ENCODE data around the gene HES5. TPM values are rescaled to one million over a fixed set of nuclear protein-coding genes. Genes with fewer than 3 reads are reported as not detected.
"Not testable (repeated sequence)": the region's sequence is repeated elsewhere in the genome, so short reads cannot be mapped to it uniquely, and the experiment has no call there.

The HES5 gene
- total and polyA plus RNA-seq, 2 of the 4 experiments (the other 2 are of a cell fraction): not detected

GRCh38 chr1:2550309-2550861, 20.3 kb upstream of the HES5 start:
- H3K14ac ChIP-seq (replicated peaks; ENCODE audit: low read depth, low read length); CTCF ChIA-PET; H2BK5ac ChIP-seq (ENCODE audit: low read depth, low read length, poor library complexity, severe bottlenecking); intact Hi-C loops (cut with micrococcal nuclease); H2BK120ac ChIP-seq (ENCODE audit: low read depth, low read length); H2AK5ac ChIP-seq (ENCODE audit: low read depth, low read length); H2AK9ac ChIP-seq (replicated peaks; ENCODE audit: low read depth, low read length, poor library complexity); H3K9me1 ChIP-seq (ENCODE audit: insufficient read depth, low read length); H3K4me2 ChIP-seq (ENCODE audit: low read depth, low read length); H3K18ac ChIP-seq (ENCODE audit: low read depth, low read length); H2BK15ac ChIP-seq (ENCODE audit: low read depth, low read length); H3K56ac ChIP-seq (ENCODE audit: extremely low read depth, insufficient read depth, low read length); in situ Hi-C loops (cut with MboI; ENCODE audit: low sequenced_read_pairs); H3K23ac ChIP-seq (ENCODE audit: low read depth, low read length); H3K4me3 ChIP-seq (ENCODE audit: insufficient read depth, low read depth, low read length); H3K27me3 ChIP-seq (ENCODE audit: control insufficient read depth, insufficient read depth, low read length); H4K8ac ChIP-seq (ENCODE audit: low read depth in 2 of 2, low read length in 2 of 2); H3K36me3 ChIP-seq (ENCODE audit: control insufficient read depth, insufficient read depth, low read length); ATAC-seq (ENCODE audit: low read depth); H4K20me1 ChIP-seq (ENCODE audit: insufficient read depth, low read length); DNase-seq; dilution Hi-C loops (cut with HindIII; ENCODE audit: low sequenced_read_pairs, unreplicated experiment); H3K27ac ChIP-seq (ENCODE audit: insufficient read depth, low read length); H3K9me3 ChIP-seq (ENCODE audit: control insufficient read depth, insufficient read depth, low read length); H2AFZ ChIP-seq (replicated peaks; ENCODE audit: low read length, poor library complexity); H4K5ac ChIP-seq (ENCODE audit: low read depth, low read length); BruUV-seq (replicated peaks); H3K9ac ChIP-seq (ENCODE audit: low read depth, low read length); POLR2A ChIA-PET (ENCODE audit: unreplicated experiment); H2BK20ac ChIP-seq (ENCODE audit: low read depth, low read length); H3K4ac ChIP-seq (ENCODE audit: low read depth, low read length); H4K91ac ChIP-seq (ENCODE audit: insufficient read depth, low read depth, low read length): not testable (repeated sequence)
- Histone ChIP-seq H3K4me1 (ENCODE audit: control insufficient read depth, insufficient read depth, low read length) (peaks cover 10% of the 10 kb centered on the region), H3K79me1 (ENCODE audit: low read depth in 1 of 2, low read length in 2 of 2) (peaks cover 0 to 10% of the 10 kb centered on the region in 2 experiments; a peak in 1 of 4 replicates)
- 33% methylated on average over 3 of the region's 12 CpGs; no CpG with 5 or more reads in 1 of the 2 experiments for WGBS, 2 experiments (ENCODE audit: extremely low coverage in 2 of 2, insufficient read length in 1 of 2)

- in situ Hi-C loops (cut with MboI; ENCODE audit: low sequenced_read_pairs): loop anchor here (25.0 kb wide), 1 partner anchor 362 kb away; the partner anchor contains the start of gene FAAP20
- not testable (repeated sequence) for H2AK5ac ChIP-seq (ENCODE audit: low read depth, low read length)
Observed at GRCh38 chr1:2549367-2550029, 19.4 kb upstream of the HES5 start.

More at GRCh38 chr1:2549367-2550029, 19.4 kb upstream of the HES5 start:
- H3K18ac ChIP-seq (ENCODE audit: low read depth, low read length); H2BK5ac ChIP-seq (ENCODE audit: low read depth, low read length, poor library complexity, severe bottlenecking); H3K36me3 ChIP-seq (ENCODE audit: control insufficient read depth, insufficient read depth, low read length); H3K9me1 ChIP-seq (ENCODE audit: insufficient read depth, low read length); DNase-seq; H3K9ac ChIP-seq (ENCODE audit: low read depth, low read length); ATAC-seq (ENCODE audit: low read depth); H2BK20ac ChIP-seq (ENCODE audit: low read depth, low read length); H3K4me2 ChIP-seq (ENCODE audit: low read depth, low read length); H2AK9ac ChIP-seq (replicated peaks; ENCODE audit: low read depth, low read length, poor library complexity); H3K23ac ChIP-seq (ENCODE audit: low read depth, low read length); H4K5ac ChIP-seq (ENCODE audit: low read depth, low read length); H2AFZ ChIP-seq (replicated peaks; ENCODE audit: low read length, poor library complexity); H3K4ac ChIP-seq (ENCODE audit: low read depth, low read length); H3K56ac ChIP-seq (ENCODE audit: extremely low read depth, insufficient read depth, low read length); H2BK15ac ChIP-seq (ENCODE audit: low read depth, low read length); H3K14ac ChIP-seq (replicated peaks; ENCODE audit: low read depth, low read length); H3K9me3 ChIP-seq (ENCODE audit: control insufficient read depth, insufficient read depth, low read length); H3K27ac ChIP-seq (ENCODE audit: insufficient read depth, low read length); H3K4me3 ChIP-seq (ENCODE audit: insufficient read depth, low read depth, low read length); POLR2A ChIA-PET (ENCODE audit: unreplicated experiment); BruUV-seq (replicated peaks); H4K91ac ChIP-seq (ENCODE audit: insufficient read depth, low read depth, low read length); H3K27me3 ChIP-seq (ENCODE audit: control insufficient read depth, insufficient read depth, low read length); H2BK120ac ChIP-seq (ENCODE audit: low read depth, low read length); dilution Hi-C loops (cut with HindIII; ENCODE audit: low sequenced_read_pairs, unreplicated experiment); H4K20me1 ChIP-seq (ENCODE audit: insufficient read depth, low read length); CTCF ChIA-PET: not testable (repeated sequence)
- Histone ChIP-seq H3K79me1 (ENCODE audit: low read depth in 1 of 2, low read length in 2 of 2) (peaks cover 0 to 10% of the 10 kb centered on the region in 2 experiments; a peak in 1 of 4 replicates), H4K8ac (ENCODE audit: low read depth in 2 of 2, low read length in 2 of 2) (peak overlapping the region in 1 of 2 experiments; percentile 88; a peak in 2 of 4 replicates), H3K4me1 (ENCODE audit: control insufficient read depth, insufficient read depth, low read length) (peaks cover 10% of the 10 kb centered on the region)
- 94% methylated on average over 11 of the region's 28 CpGs; no CpG with 5 or more reads in 1 of the 2 experiments for WGBS, 2 experiments (ENCODE audit: extremely low coverage in 2 of 2, insufficient read length in 1 of 2)
- intact Hi-C loops (cut with micrococcal nuclease): loop anchor here (5.0 kb wide), 1 partner anchor 117 kb away; no protein-coding TSS in a partner anchor
